ENCODE results near the gene SMARCC2.
"Not testable (repeated sequence)": the region's sequence is repeated elsewhere in the genome, so short reads cannot be mapped to it uniquely, and the experiment has no call there.

The SMARCC2 gene

DNA sequence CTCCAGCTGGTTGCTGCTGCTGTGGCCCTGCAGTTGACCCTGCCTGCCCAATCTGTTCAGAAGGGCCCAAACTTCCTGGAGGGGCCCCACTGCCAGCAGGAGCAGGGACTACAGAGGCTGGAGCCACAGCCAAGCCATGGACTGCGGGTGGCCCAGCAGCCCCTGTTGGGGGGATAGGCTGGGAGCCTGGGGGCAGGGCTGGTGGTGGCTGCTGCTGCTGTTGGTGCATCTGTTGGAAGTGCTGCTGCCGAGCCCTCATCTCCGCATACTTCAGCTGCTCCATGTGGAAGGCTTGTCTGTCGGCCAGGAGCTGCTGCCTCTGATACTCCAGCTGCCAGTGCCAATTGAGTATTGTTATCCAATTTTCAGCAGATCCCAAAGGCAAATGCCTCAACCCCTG is 23.9 kb downstream of the SMARCC2 start:
- in situ Hi-C loops (cut with MboI; ENCODE audit: low sequenced_read_pairs) = no loop called here

GRCh38 chr12:56164345-56164729 is 24.9 kb downstream of the SMARCC2 start:
- in situ Hi-C loops (cut with MboI; ENCODE audit: low sequenced_read_pairs) = no loop called here

GRCh38 chr12:56163533-56164344 is 25.5 kb downstream of the SMARCC2 start:
- in situ Hi-C loops (cut with MboI; ENCODE audit: low sequenced_read_pairs) = no loop called here

- in situ Hi-C loops (cut with MboI; ENCODE audit: low sequenced_read_pairs) = no loop called here
These were observed 26.6 kb downstream of the SMARCC2 start for GRCh38 chr12:56162468-56163290.

DNA sequence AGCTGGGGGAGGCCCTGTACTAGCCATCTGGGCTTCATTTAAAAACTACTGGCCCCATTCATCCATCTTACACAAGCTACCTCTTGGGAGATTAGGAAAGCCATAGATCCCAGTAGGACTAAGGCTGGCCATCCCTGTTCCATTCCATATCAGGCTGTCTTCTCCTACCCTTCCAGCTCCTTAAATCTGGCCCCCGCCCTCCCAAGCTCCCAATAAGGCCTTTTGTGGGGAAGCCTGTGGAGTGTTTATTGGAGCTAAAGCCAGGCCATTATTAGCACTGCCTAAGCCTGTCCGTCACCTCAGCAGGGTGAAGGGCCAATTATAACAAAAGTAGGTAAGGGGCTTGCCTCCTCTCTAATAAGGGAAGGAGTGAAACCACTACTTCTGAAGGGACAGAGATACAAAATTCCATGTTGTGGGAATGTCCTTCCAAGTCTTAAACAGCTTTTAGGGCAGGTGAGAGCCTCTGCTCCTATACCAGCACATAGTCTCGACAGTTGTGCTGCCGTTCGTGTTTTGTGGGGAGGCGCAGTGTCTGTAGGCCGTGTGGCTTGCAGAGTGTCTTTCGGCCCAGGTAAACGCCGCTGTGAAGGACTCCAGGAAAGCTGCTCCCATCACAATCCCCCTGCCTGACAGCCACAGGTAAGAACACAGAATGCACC is 27.5 kb downstream of the SMARCC2 start:
- in situ Hi-C loops (cut with MboI; ENCODE audit: low sequenced_read_pairs) = no loop called here

DNA sequence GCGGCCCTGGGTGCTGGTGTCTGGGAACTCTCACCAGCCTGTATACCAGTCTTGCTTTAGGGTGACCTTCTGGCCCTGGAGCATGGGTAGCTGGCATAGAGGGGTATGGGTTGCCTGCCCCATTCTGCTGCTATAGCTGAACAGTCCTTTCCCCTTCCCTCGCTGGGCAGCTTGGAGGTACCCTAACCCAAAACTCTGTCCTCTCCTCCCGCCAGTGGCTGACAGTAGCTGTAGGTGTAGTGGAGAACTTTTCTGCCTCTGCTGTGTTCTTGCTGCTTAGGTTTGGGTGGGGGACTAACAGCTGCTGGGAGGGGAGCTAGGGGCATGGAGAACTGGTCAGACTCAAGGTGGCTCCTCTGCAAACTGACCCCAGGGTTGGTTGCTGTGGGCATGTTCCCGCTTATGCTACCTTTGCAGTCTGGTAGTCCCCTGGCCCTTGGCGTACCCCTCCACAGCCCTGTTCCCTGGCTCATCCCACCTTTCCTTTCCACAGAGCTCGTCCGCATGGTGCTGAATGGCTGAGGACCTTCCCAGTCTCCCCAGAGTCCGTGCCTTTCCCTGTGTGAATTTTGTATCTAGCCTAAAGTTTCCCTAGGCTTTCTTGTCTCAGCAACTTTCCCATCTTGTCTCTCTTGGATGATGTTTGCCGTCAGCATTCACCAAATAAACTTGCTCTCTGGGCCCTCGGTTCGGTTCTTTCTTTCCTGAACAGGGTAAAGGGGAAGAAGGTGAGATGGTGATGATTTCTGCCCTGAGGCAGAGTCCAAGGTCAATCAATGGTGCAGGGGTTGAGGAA is 28.2 kb downstream of the SMARCC2 start:
- in situ Hi-C loops (cut with MboI; ENCODE audit: low sequenced_read_pairs) = no loop called here

DNA sequence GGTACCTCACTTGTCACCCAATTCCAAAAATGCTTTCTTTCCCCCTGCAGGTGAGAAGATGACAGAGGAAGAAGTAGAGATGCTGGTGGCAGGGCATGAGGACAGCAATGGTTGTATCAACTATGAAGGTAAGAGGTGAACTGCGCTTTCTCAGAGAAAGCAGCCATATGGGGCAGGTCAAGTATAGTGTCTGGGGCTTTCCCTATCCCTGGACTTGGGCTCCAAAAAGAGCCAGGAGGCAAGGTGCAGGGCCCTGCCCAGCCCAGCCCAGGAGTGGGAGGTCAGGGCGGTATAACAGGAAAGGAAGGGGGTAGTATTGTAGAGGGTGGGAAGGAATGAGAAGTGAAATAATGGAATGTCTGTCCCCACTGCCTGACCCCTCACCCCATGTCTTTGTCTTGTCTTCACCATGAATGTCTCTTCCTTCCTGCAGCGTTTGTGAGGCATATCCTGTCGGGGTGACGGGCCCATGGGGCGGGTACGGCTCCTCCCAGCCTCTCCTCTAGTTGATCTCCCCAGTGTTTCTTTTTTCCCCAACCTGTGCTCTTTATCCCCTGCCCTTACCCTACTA is 29.0 kb downstream of the SMARCC2 start:
- in situ Hi-C loops (cut with MboI; ENCODE audit: low sequenced_read_pairs) = no loop called here

- in situ Hi-C loops (cut with MboI; ENCODE audit: low sequenced_read_pairs) = no loop called here
These were observed 29.6 kb downstream of the SMARCC2 start for GRCh38 chr12:56159482-56160192.

DNA sequence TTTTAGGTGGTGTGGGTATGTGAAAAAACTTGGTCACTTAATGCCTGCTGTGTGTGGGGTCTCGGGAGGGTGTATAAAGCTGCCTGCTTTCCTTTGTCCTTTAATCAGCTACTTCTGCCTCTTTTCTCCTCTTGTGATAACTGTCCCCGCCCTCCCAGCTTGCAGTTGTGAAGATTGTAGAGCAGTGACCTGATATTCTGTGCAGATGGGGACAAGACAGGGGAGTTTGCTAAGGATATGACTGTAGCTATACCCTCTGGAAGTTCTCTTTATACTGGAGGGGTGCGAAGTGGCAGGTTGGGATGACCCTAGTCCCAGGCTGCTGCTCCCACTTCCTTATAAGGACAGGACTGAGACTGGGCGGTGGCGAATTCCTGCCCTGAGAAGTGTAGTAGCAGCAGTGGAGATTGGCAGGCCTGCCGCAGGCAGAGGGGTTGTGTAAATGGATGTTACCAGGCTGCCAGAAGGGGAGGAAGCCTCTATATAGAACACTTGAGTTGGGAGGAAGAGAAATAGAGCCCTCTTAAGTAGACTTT is 30.3 kb downstream of the SMARCC2 start:
- in situ Hi-C loops (cut with MboI; ENCODE audit: low sequenced_read_pairs) = no loop called here

GRCh38 chr12:56158029-56158925 is 31.0 kb downstream of the SMARCC2 start, which contains the start of gene MYL6:
MYL6 (plus strand) TSS chr12:56158359; CDS start chr12:56158402, 43 bp downstream.
- in situ Hi-C loops (cut with MboI; ENCODE audit: low sequenced_read_pairs) = no loop called here

- in situ Hi-C loops (cut with MboI; ENCODE audit: low sequenced_read_pairs) = no loop called here
These were observed 31.9 kb downstream of the SMARCC2 start for GRCh38 chr12:56157201-56158028.

- in situ Hi-C loops (cut with MboI; ENCODE audit: low sequenced_read_pairs) = not testable (repeated sequence)
These were observed 32.7 kb downstream of the SMARCC2 start for GRCh38 chr12:56156464-56157200.

- in situ Hi-C loops (cut with MboI; ENCODE audit: low sequenced_read_pairs) = no loop called here
These were observed 33.9 kb downstream of the SMARCC2 start for GRCh38 chr12:56155256-56155845.

DNA sequence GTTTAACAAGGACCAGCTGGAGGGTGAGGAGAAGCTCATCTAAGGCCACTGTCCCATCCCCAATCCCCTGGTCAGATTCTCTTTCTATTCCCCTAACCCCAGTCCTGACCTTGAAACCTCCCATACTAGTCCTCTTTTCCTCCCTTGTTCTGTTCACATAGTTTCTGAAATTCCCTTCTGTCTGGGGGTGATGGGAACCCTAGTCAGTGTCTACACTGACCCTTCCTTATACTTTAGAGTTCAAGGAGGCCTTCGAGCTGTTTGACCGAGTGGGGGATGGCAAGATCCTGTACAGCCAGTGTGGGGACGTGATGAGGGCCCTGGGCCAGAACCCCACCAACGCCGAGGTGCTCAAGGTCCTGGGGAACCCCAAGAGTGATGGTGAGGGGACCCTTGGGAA is 34.5 kb downstream of the SMARCC2 start:
- in situ Hi-C loops (cut with MboI; ENCODE audit: low sequenced_read_pairs) = no loop called here

GRCh38 chr12:56154246-56154771 is 35.0 kb downstream of the SMARCC2 start:
- in situ Hi-C loops (cut with MboI; ENCODE audit: low sequenced_read_pairs) = no loop called here

DNA sequence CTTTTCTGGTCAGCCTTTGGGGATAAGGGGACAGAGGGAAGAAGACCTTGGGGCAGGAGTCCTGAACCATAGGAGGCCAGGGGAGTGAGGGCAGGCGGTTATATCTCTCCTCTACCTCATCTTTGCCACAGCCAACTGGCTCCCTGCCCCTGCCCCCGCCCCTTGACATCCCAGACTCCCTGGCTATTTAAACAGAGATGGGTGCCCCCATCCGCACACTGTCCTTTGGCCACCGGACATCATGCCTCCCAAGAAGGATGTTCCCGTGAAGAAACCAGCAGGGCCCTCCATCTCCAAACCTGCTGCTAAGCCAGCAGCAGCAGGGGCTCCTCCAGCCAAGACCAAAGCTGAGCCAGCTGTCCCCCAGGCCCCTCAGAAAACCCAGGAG is 35.6 kb downstream of the SMARCC2 start:
- in situ Hi-C loops (cut with MboI; ENCODE audit: low sequenced_read_pairs) = no loop called here

Data from HL-60/S4 treated with retinoic acid at 250 ng/mL for 4 days and 3 days (cell line).